Left ventricle myocardium inferior (tissue), 1 donor: Measurements from ENCODE around the gene ST6GALNAC4. TPM values are rescaled to one million over a fixed set of nuclear protein-coding genes. Genes with fewer than 3 reads are reported as not detected.

Experiments used
- DNase-seq: peaks from one replicate; pipeline ENCODE4 v3.0.0-alpha.2; 2020
- H3K27ac ChIP-seq: fragments of 200-600 bp; replicated peaks from 2 replicates; pipeline ENCODE4 v1.8.0; 2021
- H3K27me3 ChIP-seq: fragments of 200-600 bp; 2 replicates; pipeline ENCODE4 v1.8.0; 2021; ENCODE audit warnings: low read depth
- H3K36me3 ChIP-seq: fragments of 200-600 bp; 2 replicates; pipeline ENCODE4 v1.8.0; 2021
- H3K4me1 ChIP-seq: fragments of 200-600 bp; 2 replicates; pipeline ENCODE4 v1.8.0; 2021
- H3K4me3 ChIP-seq: fragments of 200-600 bp; 2 replicates; pipeline ENCODE4 v1.8.0; 2021; ENCODE audit warnings: mild to moderate bottlenecking, moderate library complexity
- H3K9me3 ChIP-seq: fragments of 200-600 bp; replicated peaks from 2 replicates; pipeline ENCODE4 v1.8.0; 2021
- CTCF ChIP-seq: fragments of 200-600 bp; IDR thresholded peaks from 2 replicates; pipeline ENCODE4 v1.8.0; 2021; ENCODE audit warnings: antibody characterized with exemption, mild to moderate bottlenecking, borderline replicate concordance
- intact Hi-C: fragments of 100-400 bp; cut with micrococcal nuclease; formaldehyde crosslinking; loops from one replicate; pipeline ENCODE4 v1.11.0; 2022
- total RNA-seq: library from RNA; stranded (reverse); fragmentation: NEBNext Ultra II Directional; extraction: Animal tissue kit (Norgen Biotek cat#: 25700); gene quantifications from one replicate; pipeline ENCODE4 v1.2.1, GENCODE V29; 2021
- donor health status: DM: no; HTN: yes; CAD: no; lungs with severe emphysema.

ST6GALNAC4 gene
- total RNA-seq, 1 donor from 2014 or later: 31.3 TPM

DNA sequence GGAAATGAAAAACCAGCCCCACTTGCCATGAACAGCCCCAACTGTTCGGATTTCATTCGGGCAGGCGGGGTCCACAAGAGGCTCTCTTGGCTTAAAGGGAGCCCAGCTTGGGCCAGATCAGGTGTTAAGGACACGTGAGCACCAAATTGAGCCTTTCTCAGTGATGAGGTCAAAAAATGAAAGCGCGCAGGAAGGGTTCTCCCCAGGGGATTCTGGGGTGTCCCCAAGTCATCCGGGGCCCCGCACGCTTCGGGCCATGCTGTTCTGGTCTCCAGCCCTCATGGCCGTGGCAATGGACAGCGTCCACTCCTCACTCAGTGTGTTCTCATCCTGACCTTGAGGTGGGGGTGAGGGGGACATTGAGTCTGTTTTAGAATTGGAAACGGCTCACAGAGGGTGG is 50.3 kb downstream of the ST6GALNAC4 start:
- DNase-seq: no peak
- Histone ChIP-seq H3K9me3 (no peaks in the 10 kb centered on the region), H3K27ac (peak overlapping the region; percentile 97), H3K4me3 (no peak overlapping the region), H3K4me1 (peaks cover 93% of the 10 kb centered on the region), H3K36me3 (peaks cover 37% of the 10 kb centered on the region), H3K27me3 (no peaks in the 10 kb centered on the region)
- intact Hi-C loops: no loop called here
- TF ChIP-seq CTCF: no peak

- peaks cover 94% of the 10 kb centered on the region for H3K4me1 ChIP-seq
- DNase-seq: no peak
- TF ChIP-seq CTCF: no peak
- intact Hi-C loops: no loop called here
- no peaks in the 10 kb centered on the region for H3K27me3 ChIP-seq
- no peak overlapping the region for H3K4me3 ChIP-seq
- no peaks in the 10 kb centered on the region for H3K9me3 ChIP-seq
- peaks cover 31% of the 10 kb centered on the region for H3K36me3 ChIP-seq
- peak overlapping the region; percentile 97 for H3K27ac ChIP-seq
Observed at GRCh38 chr9:127865645-127866464, 51.0 kb downstream of the ST6GALNAC4 start.

DNA sequence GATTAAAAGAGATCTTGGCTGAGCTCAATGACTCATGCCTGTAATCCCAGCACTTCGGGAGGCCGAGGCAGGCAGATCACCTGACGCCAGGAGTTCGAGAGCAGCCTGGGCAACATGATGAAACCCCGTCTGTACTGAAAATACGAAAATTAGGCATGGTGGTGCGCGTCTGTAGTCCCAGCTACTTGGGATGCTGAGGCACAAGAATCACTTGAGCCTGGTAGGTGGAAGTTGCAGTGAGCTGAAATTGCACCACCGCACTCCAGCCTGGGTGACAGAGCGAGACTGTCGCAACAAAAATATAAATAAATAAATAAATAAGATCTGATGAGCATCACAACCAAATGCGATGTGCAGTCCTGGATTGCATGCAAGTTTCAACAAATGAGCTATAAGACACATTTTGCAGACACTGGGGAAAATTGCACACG is 53.6 kb downstream of the ST6GALNAC4 start:
- Histone ChIP-seq H3K27ac (peak overlapping the region; percentile 97), H3K4me1 (peaks cover 97% of the 10 kb centered on the region), H3K9me3 (no peaks in the 10 kb centered on the region), H3K4me3 (peak overlapping the region; percentile 2), H3K27me3 (no peaks in the 10 kb centered on the region), H3K36me3 (peaks cover 9% of the 10 kb centered on the region)
- DNase-seq: no peak
- no peak for TF ChIP-seq CTCF
- intact Hi-C loops: no loop called here

- peaks cover 97% of the 10 kb centered on the region for H3K4me1 ChIP-seq
- intact Hi-C loops: no loop called here
- H3K27ac ChIP-seq: peak overlapping the region; percentile 97
- H3K36me3 ChIP-seq: peaks cover under 1% of the 10 kb centered on the region
- no peaks in the 10 kb centered on the region for H3K27me3 ChIP-seq
- H3K9me3 ChIP-seq: no peaks in the 10 kb centered on the region
- H3K4me3 ChIP-seq: peak overlapping the region; percentile 2
- peak; percentile 86 for DNase-seq
- TF ChIP-seq CTCF: no peak
Observed at GRCh38 chr9:127862075-127863011, 54.5 kb downstream of the ST6GALNAC4 start.

GRCh38 chr9:127860779-127861178 is 56.1 kb downstream of the ST6GALNAC4 start:
- no peak for TF ChIP-seq CTCF
- intact Hi-C loops: no loop called here
- peaks cover 97% of the 10 kb centered on the region for H3K4me1 ChIP-seq
- DNase-seq: no peak
- H3K27ac ChIP-seq: peak overlapping the region; percentile 97
- no peaks in the 10 kb centered on the region for H3K36me3 ChIP-seq
- no peaks in the 10 kb centered on the region for H3K9me3 ChIP-seq
- no peaks in the 10 kb centered on the region for H3K27me3 ChIP-seq
- no peak overlapping the region for H3K4me3 ChIP-seq
